GM19240 (cell line): ENCODE data around the gene STK4.

ENCODE experiments used
- DNase-seq: peaks from one replicate; pipeline ENCODE4 v3.0.0; 2011; ENCODE audit warnings: low spot score; ENCODE audit not compliant: insufficient read length

STK4 gene

DNA sequence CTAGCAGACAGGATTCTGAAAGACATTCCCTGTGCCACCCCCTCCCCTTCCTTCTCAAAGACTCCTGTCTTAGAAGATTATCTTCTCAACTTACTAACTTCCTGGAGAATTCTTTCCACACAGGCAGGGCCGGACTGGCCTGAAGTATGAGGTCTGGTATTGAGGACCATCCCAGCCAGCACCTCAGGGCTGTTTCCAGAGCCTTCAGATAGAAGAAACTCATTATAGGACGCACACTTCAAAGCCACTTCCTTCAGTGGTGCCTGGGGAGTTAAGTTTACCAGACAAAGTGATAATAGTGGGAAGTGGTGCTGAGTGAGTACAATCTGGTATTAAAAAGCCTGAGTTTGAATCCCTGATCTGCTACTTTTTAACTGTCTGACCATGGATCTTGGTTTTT is 119.0 kb downstream of the STK4 start:
- DNase-seq: no peak

DNA sequence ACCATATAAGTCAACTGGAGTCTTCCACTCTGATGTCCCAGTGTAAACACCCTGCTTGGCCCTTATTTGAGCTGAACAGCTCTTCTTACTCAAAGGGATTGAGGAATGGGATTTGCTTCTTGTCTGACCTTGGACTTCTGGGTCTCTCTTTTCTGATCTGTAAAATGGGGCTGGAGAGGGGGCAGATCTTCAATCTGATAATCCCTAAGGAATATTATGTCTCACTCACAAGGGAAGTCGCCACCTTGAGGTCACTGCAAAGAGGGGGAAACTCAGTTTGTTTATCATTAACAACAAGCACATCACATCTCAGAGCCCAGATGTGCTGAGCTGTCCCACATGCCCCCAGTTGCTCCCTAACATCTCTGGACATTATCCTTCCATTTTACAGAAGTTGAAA is 119.6 kb downstream of the STK4 start:
- no peak for DNase-seq

DNA sequence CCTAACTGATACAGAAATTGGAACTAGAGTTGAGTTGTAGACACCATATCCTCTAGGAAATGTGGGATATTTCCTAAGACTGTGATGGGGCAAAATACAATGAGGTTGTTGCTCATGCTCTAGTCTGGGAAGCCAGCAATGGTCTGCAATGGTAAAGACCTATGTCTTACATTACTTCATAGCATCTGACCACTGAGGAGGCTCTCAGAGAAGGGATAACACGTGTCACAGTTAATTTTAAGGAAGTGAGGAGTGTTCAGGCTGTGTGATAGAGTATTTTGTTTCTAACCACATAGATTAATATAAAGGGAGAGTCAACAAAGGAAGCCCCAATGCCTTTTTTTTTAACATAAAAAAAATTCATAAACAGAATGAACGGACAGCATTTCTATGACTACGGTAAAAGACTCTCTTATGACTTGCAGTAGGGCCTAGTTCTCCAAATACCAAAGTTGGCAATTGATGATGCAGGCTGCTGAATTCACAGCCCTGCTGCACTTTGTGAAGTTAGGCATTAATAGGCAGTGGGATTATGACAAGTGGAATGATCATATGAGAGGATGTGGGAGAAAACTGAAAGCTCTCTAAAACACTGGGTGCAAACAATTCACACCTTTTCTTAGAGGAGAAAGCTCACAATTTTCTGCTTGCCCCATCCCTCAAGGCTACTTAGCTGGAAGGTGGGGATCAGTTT is 120.9 kb downstream of the STK4 start:
- no peak for DNase-seq

DNA sequence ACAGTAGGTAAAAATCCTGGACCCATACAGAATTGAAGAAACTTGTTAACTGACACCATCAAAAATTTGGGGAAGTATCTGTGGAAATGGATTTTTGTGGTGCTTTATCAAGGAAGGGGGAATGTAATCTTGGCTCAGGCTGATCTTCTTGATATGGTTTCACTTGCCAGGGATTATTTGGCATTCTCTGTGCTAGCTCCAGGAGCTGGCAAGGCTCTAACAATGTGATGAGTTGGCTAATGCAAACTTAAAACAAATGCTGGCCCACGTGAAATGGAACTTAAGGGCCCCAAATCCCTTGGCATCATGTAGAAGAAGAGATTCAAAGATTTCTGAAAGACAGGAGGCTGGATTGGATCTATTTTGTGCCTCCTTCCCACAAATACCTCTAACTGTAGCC is 121.5 kb downstream of the STK4 start:
- DNase-seq: no peak

DNA sequence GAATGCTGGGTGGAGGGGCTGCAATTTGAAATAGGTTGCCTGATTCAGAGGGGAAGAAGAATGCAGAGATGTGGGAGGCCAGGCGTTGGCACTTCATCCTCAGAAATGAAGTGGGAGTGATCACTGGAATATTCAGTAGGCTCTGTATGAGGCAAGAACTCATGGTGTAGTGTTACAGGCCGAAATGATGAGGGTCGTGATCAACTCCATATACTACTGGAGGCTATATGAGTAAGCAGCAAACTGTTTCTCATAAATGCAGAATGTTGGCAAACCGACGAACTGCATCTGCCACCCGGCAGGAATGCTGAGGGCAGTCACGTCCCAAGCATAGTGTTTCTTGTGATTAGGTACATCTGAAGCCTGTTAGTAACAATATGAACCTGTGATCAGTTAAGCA is 121.9 kb downstream of the STK4 start:
- no peak for DNase-seq

DNA sequence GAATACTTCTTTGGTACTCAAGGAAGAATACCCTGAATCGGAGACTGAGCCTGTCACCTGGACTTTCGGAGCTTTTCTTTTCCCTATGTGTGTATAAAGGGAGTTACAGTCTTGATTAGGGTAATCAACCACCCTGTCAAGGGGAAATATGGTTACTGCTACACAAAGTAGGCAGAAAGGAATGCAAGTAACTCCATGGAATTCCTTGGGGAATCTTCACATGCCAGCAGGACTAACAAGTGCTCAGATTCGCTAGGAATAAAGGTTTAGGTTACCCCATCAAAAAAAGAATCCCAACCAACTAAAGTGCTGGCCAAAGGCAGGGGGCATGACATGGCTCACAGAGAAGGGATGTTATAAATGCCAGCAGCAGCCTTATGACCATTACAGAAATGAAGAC is 124.2 kb downstream of the STK4 start:
- DNase-seq: no peak

DNA sequence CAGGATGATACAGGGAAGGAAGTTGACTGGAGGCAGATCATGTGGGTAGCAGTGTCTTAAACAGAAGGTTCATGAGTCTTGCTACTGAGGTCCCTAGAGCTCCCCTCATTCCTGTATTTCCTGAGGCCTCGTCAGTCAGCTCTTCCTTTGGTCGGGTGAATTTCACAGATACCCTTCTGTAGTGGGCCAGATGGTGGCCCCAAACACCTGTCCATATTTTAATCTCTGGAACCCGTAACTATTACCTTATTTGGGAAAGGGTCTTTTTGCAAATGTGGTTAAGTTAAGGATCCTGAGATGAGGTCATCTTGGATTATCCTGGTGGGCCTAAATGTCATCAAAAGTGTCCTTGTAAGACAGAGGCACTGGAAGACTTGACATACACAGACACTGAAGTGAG is 125.1 kb downstream of the STK4 start:
- DNase-seq: no peak

DNA sequence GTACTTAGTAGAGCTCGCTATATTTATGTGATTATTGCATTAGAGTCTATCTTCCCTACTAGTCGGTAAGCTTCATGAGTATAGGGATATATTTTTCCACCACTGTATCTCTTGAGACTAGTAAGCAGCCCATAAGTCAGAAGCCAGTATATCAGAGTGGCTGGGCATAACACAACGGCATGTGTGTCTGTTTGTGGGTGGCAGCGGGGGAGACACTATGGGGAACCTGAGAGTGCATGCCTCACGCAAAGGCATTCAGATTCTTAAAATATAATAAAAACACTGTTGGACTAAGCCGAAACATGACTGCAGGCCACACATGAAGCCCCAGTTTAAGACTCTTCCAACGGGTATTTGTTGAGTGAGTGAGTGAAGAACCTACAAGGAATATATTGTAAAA is 126.6 kb downstream of the STK4 start:
- no peak for DNase-seq

DNA sequence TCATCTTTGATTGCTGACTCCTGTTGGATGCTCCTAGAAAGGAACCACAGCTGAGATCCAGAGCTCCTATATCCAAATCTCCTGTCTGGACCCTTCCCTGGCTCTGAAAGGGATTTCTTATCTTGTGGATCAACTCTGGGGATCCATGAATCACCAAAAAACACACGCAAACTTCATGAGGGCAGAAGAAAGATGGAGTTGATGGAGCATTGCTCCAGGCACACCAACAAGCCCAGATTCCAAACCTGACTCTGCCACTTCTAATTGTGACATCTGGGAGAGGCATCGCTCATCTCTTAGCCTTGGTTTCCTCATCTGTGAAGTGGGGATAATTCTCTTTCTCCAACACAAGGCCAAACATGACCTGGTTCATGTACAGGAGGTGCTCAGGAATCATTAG is 127.9 kb downstream of the STK4 start:
- DNase-seq: no peak

DNA sequence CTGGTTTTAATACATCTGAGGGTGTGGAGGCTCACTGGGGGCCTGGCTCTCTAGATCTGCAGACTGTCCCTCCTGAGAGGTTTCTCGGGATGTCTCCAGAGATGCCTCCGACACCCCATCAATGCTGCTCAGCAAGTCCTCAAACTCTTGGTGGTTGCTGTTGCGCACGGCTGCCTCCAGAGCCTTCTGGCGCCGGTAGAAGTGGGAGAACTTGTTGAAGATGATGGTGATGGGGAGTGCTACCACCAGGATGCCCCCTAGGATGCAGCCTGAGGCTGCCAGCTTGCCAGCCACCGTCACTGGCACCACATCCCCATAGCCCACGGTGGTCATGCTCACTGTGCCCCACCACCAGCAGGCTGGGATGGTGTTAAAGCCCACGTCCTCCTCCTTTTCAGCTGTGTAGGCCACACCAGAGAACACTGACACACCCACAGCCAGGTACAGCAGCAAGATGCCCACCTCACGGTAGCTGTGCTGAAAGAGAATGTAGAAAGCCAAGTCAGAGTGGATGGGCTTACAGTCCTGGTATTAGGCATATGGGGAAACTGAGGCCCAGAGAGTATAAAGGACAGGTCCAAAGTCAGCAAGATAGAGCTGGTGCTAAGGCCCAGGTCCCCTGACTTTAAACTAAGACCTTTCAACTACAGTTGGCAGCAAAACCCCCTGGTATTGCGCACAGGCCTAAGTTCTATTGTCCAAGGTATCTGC is 128.7 kb downstream of the STK4 start:
- no peak for DNase-seq

DNA sequence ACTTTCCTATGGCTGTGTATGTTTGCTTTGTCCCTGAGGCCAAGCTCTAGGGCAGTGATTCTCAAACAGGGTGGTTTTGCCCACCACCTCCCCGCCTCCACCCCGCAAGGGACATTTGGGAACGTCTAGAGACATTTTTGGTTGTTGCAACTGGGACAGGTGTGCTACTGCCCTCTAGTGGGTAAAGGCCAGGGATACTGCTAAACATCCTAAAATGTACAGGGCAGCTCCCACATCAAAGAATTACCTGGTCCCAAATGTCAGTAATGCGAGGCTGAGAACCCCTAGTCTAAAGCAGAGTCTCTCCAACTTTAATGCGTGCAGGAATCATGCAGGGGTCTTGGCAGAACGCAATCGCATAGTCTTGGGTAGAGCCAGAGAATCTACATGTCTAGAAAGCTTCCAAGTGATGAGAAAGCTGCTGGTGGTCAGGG is 129.5 kb downstream of the STK4 start:
- peak; percentile 58 for DNase-seq

DNA sequence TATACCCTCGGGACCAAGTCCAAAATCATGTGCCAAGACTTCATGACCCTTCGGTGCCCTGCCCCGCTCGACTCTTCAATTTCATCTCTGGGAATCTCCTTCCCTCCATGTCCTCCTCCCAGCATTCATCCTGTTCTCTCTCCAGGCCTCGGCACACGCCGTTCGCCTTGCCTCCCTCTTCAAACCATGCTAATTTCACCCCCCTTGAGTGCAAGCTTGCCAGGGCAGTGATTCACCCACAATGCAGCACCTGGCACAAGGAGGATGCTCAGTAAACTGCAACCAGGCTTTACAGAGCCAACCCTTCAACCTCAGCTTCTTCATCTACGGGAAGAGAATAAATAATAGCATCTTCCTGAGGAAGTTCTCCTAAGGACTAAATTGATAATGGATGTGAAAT is 130.5 kb downstream of the STK4 start:
- no peak for DNase-seq

DNA sequence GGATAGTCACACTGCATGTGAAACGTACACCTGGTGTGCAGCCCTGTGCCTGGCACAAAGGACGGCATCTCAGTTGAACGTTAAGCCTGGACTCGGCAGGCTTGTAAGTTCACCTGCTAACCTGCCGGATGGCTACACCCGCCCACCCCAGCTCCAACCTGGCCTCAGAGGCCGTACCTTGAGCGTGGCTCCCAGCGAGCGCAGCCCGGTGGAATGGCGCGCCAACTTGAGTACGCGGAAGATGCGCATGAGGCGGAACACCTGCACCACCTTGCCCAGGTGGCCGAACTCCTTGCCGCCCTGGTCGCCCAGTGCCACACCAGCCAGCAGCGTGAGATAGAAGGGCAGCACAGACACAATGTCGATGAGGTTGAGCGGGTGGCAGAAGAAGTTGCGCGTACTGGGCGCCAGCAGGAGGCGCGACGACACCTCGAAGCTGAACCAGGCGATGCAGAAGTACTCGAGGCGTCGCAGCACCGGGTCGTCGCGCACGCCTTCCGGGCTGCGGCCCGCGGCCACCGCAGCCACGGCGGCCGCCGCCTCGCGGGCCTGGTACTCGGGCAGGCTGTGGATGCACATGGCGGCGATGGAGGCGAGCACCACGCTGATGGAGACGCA is 131.3 kb downstream of the STK4 start:
- no peak for DNase-seq

DNA sequence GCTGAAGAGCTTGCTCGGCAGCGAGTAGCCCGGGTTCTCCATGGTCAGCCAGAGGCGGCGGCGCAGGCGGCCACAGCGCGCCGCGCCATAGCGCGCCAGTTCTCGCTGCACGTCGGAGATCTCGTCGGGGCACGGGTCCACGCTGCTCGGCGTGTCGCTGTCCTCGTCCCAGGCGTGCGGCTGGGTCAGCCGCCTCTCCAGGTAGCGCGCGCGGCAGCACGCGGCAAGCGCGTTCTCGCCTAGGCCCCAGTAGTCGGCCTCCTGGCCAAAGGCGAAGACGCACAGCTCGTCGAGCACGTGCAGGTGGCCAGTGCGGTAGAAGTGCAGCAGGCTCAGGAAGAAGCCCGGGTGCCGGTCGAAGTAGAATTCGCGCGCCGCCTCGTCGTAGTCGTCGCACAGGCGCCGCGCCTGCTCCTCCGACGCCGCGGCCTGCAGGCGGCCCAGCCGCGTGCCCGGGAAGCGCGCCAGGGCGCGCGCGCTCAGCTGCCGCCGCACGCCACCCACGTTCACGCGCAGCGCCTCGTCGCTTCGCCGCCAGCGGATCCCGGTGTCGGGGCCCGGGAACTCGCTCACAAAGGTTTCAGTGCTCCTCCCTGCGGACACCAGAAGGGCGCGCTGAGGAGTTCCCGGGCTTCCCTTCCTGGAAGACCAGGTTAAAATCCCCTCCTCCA is 131.9 kb downstream of the STK4 start:
- no peak for DNase-seq

DNA sequence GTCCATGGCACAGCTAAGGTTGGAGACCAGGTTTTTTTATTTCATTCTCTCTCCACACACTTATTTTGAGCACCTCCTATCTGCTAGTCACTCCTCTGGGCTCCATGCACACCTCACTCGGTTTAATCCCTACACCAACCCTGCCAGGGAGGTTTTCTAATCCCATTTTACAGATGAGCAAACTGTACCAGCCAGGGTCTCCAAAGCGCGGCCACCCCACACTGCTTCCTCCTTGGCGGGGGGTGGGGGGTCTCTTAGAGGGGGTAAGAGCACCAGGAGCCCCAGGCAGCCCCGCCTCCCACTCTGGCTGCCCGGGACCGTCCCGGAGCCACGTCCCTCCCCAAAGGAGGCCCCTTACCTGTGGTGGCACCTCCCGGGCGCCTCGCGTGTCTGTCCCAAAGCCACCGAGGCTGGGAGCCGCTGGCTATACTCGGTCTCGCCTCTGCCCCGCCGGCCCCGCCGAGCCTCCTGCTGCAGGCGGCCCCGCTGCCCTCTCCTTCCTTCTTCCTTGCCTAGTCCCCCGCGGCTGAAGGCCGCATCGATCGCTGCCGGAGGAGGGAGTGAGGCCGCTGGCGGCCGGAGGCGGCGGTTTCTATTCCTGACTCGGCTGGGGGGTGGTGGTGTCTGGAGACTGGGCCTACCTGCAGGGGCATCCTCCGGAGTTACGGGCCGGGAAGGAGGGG is 134.4 kb downstream of the STK4 start, which contains the start of gene KCNS1:
TSS of gene KCNS1 (minus strand) at position 565 of the 683 bp plus-strand sequence. CDS start 1,891 bp downstream, outside the sequence.
- DNase-seq: no peak

DNA sequence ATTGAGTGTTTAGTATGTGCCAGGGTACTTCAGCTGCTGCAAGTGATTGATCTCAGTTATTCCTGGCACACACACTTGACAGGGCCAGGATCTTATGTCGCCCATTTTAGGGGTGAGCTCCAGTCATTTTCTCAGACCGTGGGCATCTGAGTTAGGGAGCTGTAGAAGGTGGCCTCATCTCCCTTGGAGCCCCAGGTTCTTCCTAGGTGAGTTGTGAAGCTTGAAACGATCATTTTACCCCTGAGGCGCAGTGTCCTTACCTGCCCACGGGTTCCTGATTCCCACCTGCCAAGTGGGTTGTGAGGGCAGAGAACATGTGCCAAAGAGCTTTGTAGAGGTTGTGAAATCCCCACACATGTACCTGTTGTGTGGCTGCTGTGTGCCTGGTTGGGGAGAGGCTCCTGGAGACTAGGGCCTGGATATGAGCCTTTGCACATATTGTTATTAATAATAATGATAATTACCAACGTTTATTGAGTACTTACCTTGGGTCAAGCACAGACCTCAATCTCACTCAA is 135.1 kb downstream of the STK4 start:
- DNase-seq: no peak

DNA sequence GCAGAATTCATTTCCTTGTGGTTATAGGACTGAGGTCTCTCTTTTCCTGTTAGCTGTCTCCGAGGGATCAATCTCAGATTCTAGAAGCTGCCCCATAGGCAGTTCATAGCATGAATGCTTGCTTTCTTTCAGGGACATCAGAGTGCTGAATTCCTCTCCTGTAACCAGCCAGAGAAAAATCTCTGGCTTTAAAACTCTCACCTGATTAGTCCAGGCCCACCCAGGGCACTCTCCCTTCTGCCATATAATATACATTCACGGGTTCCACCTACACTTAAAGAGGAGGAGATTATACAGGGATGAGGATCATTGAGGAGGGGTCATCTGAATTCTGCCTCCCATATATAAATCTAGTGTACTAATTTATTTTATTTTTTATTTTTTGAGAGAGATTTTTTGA is 136.8 kb downstream of the STK4 start:
- DNase-seq: no peak

DNA sequence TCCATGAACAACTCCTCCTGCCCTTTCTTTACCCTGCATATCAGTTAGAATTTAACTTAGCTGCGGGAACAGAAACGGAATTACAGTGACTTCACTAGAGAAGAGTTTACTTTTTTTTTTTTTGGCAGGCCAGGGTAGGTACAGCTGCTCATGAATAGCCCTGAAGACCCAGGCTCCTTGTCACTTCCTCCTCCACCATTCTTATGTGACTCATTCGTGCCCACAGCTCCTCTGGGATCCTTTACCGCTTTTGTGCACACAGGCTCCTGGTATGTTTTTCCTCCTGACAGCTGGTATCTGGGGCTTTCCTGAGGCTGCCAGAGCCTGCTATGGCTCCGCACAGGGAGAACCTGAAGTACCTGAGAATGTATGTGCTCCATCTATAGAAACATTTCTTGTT is 138.5 kb downstream of the STK4 start:
- no peak for DNase-seq

DNA sequence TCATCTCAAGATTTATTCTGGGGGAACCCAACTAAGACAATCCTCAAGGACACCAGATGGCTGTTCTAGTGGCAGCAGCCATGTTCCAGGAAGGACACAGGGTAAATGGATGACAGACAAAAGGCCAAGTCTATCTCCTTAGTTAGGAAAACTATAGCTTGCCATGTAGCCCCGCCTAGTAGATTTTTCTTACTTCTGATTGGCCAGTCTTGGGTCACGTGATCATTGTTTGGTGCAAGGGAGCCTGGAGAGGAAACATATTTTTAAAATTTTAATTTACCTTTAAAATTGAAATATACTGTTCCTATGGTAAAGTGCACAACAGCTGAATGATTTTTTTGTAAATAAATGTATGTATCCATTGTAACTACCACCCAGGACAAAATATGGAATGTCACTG is 139.0 kb downstream of the STK4 start:
- DNase-seq: no peak

DNA sequence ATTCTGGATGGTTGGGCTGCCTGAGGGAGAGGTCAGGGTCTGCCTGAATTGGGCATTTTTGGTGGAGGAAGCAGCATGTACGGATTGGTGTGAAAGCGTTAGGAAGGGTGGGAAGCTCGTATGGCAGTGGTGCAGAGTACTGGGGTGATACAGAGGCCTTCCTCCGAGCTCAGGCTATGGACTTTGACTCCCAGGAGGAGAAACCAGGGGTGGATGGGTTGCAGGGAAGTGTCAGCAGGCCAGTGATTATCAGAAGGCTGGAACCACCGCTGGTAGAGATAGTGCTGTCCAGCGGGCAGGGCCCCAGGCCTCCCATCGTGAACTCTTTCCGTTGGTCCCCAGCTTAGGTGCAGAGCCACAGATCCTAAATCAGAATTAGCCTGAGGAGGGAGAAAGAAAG is 143.3 kb downstream of the STK4 start:
- no peak for DNase-seq

DNA sequence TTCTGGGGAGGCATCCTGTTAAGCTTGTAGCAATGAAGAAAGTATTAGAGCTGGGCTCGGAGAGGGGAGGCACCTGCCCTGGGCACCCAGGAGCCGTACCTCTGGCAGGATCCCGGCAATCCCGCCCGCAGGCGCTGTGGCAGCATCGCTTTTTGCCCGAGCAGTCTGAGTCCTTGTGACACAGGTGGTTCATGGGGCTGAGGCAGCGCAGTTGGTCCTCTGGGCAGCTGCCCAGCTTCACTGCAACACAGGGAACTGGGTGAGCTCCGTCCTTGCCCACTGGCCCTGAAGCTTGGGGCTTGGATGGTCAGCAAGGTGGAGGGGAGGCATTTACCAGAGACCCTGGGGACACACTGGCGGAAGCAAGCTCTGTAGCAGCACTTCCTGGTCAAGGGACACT is 144.0 kb downstream of the STK4 start:
- no peak for DNase-seq
